CD4-positive, alpha-beta T cell treated with Interleukin-2 at 100 ng/mL for 4 hours (primary cell): ENCODE results near the gene BORCS5.
"Not testable (repeated sequence)": the region's sequence is repeated elsewhere in the genome, so short reads cannot be mapped to it uniquely, and the experiment has no call there.

Experiments
- DNase-seq: peaks from one replicate; pipeline ENCODE4 v3.0.0-alpha.2; 2020; ENCODE audit warnings: low spot score

BORCS5 gene

DNA sequence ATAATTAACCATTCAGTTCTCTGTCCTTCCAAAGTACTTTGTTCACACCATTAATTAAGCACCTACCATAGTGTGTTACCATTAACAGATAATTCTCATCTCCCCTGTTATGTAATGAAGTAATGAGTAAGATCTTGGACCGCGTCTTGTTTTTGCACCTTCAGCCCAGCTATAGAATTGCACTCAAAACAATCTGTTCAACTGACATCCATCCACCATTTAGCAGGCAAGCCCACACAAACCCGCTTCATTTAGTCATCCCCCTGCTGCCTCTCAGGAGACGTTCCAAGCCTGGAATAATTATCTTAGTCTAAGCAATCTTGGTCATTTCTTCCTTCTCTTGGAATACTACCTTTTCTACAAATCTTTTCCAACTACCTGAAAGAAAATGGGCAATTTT, 131.4 kb downstream of the BORCS5 start:
- DNase-seq, result no peak

DNA sequence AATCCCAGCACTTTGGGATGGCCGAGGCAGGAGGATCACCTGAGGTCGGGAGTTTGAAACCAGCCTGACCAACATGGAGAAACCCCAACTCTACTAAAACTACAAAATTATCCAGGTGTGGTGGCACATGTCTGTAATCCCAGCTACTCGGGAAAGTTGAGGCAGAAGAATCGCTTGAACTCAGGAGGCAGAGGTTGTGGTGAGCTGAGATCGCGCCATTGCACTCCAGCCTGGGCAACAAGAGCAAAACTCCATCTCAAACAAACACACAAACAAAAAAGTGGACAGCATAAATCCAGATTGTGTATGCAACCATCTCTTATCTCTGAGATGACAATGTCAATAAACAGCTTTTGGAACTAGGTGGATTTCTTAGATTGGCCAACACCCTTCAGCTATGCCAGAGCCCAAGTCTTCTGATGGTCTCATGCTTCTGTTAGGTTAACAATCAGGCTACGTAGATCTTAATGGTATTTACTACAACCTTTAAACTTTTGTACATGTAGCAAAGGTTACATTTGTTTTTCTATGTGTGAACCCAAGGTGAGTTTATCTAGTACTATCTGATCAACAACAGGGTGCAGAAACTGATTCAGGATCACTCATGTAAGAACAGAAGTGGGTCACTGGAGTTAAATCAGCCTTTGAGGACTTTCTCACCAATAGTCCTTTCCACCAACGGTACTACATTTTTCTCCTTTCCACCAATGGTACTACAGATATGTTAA, 132.1 kb downstream of the BORCS5 start:
- DNase-seq, result no peak

DNA sequence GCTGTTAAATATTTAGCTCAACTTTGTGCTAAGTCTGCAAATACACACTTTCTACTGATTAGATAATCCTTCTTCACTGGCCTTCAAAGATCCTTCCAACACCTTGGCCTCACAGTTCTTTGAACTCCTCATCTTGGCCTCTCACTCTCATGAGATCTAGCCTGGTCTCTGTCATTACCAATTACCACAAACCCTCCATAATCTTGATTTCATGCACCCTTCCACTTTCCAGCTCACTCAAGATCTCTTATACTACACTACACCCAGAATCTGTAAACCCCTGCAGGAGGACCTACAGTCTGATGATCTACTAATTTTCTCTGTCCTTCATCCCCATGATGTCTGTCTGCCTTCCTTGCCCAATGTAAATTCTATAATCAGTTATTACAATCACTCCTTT, 134.7 kb downstream of the BORCS5 start:
- no peak for DNase-seq

DNA sequence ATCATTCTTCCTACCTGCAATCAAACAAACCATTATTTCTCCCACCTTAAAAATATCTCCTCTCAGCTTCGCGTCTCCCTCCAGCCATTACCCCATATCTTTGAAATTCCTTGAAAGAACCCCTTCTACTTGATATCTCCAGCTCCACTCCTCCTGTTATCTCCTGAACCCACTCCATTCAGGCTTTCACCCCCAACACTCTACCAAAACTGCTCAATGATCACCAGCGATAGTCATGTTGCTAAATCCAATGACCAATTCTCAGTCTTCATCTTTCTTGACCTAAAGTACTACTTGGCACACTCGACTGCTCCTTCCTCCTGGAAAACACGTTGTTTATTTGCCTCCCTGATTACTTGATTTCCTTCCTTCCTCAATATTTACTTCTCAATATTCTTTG, 135.7 kb downstream of the BORCS5 start:
- no peak for DNase-seq

DNA sequence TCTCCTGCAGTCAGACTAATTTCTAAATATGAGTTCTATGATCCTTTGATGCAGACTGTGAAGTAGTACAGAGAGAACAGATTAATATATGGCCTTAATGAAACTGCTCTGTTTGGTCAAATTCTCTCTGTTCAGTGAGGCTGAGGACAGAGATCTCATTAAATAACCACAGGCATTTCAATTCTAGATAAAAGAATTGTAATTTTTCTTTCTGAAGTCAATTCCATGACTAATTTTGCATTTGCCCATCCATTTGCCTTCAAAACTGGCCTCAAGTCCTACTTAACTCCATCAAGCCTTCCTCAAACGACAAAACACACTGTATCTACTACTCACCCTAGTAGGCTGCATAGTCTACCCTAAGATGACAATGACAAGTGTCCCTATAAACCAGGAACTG, 138.7 kb downstream of the BORCS5 start:
- no peak for DNase-seq

DNA sequence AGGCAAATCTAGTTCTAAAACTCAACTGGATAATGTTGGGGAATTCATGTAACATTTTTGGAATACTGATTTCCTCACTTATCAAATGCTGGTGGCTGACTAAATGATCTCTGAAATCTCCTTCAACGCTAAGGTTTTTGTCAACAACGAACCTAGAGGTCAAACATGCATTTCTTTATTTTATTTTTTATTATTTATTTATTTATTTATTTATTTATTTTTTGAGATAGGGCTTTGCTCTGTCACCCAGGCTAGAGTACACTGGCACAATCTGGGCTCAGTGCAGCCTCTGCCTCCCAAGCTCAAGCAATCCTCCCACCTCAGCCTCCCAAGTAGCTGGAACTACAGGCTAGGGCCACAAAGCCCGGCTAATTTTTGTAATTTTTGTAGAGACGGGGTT, 141.3 kb downstream of the BORCS5 start:
- DNase-seq, result no peak

DNA sequence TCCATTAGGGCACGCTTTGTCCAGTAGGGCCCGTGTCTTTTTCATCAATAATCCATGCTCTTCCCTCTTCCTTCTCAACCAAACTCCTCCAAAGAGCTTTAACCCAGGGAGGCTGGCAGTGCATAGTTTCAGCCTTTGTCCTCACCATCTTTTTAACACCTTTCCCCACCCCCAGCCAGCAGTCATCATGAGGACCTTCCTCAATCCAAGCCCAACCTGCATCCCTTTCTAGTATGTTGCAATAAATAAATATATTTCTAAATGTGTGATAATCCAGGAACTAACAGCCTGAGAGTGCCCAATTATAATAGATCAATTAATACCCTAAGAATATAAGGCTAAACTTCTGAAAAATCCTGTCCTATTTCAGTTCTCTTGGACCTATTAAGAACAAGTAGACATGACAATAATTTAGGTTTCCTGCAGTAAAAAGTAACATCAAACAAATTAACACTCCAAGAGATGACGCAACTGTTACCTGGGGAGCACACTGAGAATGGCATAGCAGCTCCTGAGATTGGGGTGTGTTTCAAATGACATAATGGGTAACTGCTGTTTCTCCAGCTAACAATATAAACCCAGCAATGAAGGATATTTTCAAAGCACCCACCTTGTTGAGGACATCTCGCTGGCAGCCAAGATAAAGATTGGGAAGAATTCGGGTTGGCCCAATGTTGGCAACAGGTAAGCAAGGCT, 143.2 kb downstream of the BORCS5 start:
- DNase-seq, result no peak

DNA sequence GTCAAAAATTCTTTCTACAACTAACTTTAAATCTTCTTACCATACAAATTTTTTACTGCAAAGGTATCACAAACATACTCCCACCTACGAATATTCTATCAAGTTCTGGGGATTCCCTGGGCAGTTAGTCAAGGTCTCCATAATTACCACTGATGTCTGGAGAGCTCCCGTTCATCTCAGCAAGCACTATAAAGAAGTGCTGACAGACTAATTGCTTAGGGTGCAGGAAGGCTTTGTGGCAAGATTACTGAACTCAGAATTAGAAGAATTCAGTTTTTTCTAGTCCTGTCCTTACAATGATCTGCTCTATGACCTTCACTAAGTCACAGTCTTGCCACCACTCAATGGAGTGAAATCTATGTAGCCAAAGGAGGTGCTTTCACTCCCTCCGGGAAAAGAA, 144.2 kb downstream of the BORCS5 start:
- no peak for DNase-seq

DNA sequence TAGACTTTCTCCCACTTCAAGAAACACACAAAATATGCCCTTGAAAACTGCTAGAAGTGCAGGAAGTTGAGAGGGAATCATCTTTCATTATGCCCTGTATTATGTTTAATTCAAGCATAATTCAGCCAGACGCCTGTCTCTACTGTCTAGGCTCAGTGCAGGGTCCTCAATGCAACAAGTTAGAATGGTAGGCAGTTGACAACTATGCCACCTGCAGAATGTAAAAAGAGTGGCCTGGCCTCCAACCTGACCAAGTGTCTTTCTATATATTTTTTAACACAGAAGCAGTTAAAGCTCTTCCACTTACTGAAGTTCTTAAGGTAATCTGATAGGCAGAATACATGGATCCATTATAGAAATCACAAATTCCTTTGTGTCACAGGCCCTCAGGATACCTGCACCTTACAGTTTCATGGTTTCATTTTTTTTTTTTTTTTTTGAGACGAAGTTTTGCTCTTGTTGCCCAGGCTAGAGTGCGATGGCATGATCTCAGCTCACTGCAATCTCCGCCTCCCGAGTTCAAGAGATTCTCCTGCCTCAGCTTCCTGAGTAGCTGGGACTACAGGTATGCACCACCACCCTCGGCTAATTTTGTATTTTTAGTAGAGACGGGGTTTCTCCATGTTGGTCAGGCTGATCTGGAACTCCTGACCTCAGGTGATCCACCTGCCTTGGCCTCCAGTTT, 145.4 kb downstream of the BORCS5 start:
- DNase-seq, result not testable (repeated sequence)

DNA sequence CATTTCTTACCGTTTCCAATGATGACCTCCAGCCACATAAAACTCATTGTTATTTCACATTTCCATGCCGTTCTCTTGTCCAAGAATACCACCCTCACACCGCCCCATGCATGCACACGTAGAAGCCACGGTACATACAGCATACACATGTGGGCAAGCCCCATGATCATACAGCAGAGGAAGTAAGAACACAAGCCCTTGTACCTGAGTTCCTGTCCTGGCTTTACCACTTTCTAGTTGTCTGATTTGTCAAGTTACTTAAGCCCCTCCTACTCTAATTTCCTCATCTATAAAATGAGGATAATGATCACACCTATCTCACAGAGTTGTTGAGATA, 145.9 kb downstream of the BORCS5 start:
- no peak for DNase-seq

DNA sequence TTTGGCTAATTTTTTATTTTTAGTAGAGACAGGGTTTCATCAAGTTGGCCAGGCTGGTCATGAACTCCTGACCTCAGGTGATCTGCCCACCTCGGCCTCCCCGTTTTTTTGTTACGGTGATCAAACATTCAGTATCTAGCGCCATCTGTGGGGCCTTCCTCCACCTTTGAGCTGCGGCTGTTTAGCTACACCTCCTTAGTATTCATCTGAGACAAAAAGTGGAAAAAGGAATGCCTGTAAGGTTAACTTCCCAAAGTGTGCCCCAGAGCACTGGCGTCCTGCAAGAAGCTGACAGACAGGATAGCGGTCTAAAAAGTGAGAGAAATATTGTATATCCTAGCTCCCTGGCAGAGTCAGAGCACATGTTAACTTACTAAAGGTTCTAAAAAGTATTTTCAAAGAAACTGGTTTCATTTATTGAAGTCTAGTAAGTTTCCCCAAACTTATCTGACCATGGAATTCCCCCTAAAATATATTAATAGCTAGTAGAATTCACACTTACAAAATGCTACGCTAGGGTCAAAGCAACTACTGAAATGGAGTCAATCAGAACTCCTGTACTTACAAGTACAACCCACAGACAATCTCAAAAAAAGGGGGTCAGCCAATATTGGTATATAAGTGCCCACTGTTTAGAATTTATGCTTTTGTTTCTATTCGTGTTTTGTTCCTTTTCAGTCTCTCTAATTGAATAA, 146.7 kb downstream of the BORCS5 start:
- DNase-seq, result peak; percentile 49

DNA sequence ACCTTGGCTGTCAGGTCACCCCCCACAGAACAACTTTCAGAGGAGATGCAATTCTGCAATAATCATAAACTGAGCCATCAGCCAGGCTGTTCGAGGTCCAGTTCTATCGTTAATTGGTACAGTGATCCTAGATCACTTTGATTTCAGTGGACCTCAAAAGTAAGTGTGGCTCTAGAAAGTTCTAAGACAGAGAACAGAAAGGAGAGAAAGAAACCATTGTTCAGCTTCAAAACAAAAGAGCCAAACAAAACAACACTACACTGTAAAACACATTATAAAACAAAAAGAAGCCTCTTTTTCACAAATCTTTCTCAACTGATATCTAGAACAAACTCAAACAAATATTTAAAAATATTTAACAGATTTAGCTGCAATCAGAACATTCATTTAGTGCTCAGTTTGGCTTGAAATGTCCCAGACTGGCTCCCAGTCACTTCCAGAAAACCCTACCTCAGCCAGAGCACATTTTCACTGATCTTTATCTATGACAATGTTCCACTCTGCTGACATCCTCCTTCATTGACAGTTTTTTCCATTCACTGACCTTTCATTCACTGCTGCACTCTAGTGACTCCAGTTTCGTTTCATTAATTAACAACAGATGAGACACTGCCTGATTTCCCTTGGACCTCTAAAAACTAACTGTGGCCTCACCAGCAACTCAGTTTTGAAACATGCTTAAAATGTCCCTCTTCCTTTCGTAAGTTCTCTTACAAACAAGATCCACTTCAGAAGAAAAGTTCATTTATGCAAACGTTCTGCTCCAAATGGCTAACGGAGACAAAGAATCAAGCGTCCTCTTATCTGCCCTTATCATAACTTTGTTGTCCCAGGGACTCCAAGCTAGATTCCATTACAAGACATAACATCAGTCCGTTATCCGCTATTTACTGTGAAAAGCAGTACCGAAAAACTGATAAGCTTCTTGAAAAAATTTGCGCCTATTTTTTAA, 148.9 kb downstream of the BORCS5 start:
- DNase-seq, result peak; percentile 24

DNA sequence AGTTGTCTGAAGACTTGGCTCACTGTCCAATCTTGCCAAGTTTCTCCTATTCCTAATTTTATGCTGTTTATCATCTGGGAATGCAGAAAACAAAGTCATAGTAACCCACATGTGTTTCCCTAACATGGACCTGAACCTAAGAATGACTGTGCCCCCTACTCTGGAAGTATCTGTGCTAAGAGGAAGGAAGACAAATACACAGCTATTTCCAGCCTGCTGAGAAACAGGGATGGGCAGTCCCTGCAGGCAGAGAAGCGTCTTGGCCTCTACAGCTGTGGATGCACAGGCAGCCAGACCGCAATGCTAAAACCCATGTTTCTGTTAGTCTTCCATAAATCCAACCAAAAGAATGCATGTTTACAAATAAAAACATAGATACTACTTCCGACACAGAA, 149.6 kb downstream of the BORCS5 start:
- no peak for DNase-seq

DNA sequence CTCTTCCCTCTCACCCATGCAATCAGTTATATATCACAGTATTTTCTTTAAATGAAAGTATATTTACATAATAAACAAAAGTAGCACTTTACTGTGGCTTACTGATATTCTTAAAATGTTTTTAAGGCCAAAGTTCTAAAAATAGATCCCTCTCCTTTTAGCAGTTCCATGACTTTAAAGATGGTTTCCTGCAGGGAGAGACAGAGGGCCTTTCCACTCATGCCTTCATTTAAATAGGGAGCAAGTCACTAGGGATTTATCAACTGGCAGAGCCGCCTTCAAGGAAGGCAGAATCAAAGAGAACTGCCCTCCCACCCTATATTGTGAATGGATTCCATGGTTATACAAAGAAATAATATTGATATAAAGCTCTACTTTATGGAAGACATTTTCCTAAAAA, 150.2 kb downstream of the BORCS5 start:
- DNase-seq, result no peak

DNA sequence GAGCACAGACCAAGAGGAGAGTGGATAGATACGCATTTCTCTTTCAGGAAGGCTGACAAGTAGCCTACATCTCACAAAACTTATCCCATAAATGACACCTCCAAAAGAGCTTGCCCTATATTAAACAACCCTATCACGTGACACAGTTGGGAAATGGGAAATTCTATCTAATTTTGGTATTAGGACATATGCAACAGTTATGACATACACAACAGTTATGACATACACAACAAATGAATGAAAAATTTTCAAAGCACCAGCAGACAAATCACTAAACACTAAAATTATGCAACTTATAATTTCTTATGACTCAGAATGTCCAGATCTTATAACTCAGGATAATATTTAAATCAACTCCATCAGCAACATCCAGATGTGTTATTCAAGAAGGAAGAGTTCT, 151.7 kb downstream of the BORCS5 start:
- no peak for DNase-seq

DNA sequence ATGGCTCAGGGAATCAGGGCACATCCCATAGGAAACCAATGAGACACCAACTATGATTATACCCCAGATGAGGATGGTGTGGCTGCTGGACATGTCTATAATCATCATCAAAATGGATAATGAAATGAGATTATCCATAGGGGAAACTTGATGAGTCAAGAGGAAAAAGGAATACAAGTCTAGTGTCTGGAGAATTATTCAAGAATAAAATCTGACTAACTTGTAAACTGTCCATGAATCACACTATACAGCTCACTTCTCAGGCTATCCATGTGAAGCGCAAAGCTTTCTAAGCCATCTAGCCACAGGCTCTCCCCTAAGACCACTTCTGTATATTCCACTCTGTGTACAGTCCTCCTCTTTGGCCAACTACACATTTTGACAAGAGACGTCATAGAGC, 153.3 kb downstream of the BORCS5 start:
- DNase-seq, result no peak

DNA sequence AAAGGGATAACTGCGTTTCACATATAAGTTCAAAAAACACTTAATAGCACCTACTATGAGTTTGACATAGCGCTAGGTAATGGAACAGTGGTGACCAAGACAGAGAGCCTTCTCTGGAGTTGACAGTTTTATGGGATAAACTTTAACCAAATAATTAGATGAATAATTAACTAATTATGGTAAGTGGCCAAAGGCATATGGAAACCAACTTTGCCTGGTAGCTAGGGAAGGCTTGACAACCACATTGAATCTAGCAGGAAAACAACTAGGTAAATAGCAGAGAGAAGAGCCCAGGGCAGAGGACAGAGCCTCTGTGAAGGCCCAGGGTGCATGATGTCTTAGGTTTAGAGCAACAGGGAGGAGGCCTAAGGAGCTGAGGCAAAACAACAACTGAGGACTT, 153.7 kb downstream of the BORCS5 start:
- DNase-seq, result no peak

DNA sequence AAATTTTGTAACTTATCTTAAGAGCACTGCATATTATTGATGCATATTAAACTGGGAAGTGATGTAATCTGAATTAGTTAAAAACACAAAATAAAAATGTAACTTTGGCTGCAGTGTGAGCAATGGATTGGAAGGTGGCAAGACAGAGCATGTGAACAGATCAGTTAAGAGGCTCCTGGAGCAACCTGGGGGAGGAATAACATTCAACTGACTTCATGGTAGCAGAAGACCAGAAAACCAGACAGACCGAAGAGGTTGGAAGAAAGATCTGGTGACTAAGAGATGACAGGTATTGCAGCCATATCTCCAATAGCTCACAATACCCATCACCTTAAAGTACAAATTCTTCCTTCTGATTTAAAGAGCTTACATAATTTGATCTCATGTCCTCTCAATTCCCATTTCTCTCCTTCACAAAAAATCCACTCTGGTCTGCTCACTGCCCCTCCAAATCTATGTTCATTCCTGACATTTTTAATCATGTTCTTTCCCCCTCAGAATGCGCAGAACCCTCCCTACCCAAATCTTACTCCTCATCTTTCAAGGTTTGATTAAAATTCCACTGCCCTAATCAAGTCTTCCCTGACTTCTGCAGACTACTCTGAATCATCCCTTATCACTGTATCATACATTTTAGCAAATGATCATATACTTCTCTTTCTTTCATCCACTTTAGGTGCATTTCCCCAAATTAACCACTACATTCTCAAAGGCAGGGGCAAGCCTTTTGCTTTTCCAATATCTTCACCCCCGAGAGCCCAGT, 154.3 kb downstream of the BORCS5 start:
- no peak for DNase-seq

DNA sequence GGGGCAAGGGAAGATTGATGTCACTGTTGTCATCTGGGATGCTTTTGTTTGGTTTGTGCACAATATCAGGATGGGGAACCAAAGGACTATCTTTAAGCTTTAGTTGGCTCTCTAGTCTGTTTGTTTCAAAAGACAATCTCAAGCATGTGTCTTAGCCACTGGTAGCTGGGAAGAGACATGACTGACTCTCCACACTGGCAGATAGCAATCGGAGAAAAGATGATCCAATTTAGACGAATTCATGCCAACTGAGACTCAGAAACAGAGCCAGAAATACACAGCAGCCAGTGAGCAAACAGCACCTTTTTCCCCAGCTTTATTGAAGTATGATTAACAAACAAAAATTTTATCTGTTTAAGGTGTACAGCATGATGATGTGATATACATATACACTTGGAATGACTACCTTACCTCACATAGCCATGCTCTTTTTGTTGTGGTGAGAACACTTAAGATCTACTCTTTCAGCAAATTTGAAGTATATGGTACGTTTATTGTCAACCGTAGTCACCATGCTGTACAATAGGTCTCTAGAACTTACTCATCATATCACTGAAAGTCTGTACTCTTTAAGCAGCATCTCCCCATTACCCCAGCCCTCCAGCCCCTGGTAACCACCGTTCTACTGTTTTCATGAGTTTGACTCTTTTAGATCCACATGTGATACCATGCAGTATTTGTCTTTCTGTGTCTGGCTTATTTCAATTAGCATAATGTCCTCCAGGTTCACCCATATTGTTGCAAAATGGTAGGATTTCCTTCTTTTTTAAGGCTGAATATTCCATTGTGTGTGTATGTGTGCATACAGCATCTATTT, 155.2 kb downstream of the BORCS5 start:
- DNase-seq, result no peak

DNA sequence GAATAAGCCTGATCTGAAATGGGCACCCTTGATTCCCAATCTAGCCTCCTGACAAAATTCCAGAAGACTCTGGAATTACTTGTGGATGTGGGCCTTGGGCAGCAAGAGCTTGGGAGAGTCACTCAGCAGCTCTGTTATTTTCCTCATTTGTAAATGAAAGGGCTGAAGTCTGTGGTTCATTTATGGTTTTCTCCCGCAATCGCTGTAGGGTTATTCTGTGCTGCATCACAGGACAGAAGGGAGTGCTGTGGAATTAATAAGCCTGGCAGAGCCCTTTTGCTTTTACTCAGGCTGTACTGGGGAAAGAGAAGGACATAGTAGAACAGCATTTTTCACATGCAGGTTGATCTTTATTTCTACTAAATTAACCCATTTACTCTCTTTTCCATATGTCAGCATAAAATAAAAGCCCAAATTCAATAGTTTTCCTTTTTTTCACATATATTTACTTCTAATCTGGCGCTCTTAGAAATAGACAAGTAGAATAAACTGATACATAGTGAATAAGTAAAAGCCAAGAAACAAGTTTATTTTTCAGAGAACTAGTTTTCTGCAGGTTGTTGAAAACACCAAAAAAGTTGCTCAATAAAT, 156.6 kb downstream of the BORCS5 start:
- DNase-seq, result no peak
